Loucy (cell line): ENCODE data around the gene MAP3K21.

Source experiments
- H2AFZ ChIP-seq: fragments of 200-600 bp; sonication (generic); 2 replicates; pipeline ENCODE4 v1.6.0; 2016; ENCODE audit warnings: antibody characterized with exemption, mild to moderate bottlenecking, low read length, moderate library complexity
- H3F3A ChIP-seq: fragments of 200-600 bp; 2 replicates; pipeline ENCODE4 v1.6.0; 2016; ENCODE audit warnings: antibody characterized with exemption, low read depth, mild to moderate bottlenecking
- H3K27me3 ChIP-seq: fragments of 200-600 bp; sonication (generic); 2 replicates; pipeline ENCODE4 v1.6.1; 2014; ENCODE audit warnings: low read length, mild to moderate bottlenecking; ENCODE audit not compliant: insufficient read depth, poor library complexity, severe bottlenecking
- H3K36me3 ChIP-seq: fragments of 200-600 bp; sonication (generic); 2 replicates; pipeline ENCODE4 v1.6.1; 2016; ENCODE audit warnings: low read length; ENCODE audit not compliant: insufficient read depth
- H3K4me1 ChIP-seq: fragments of 200-600 bp; sonication (generic); 2 replicates; pipeline ENCODE4 v1.5.1; 2014; ENCODE audit warnings: low read length, mild to moderate bottlenecking; ENCODE audit not compliant: insufficient read depth, poor library complexity, severe bottlenecking
- H3K4me2 ChIP-seq: fragments of 200-600 bp; sonication (generic); 2 replicates; pipeline ENCODE4 v1.6.0; 2014; ENCODE audit warnings: antibody characterized with exemption, low read length, low read depth, mild to moderate bottlenecking; ENCODE audit not compliant: poor library complexity, severe bottlenecking
- H3K4me3 ChIP-seq: fragments of 200-600 bp; sonication (generic); 2 replicates; pipeline ENCODE4 v1.5.1; 2014; ENCODE audit warnings: low read length, mild to moderate bottlenecking, mixed read lengths; ENCODE audit not compliant: poor library complexity, severe bottlenecking
- H3K79me2 ChIP-seq: fragments of 200-600 bp; sonication (generic); 2 replicates; pipeline ENCODE4 v1.6.1; 2014; ENCODE audit warnings: low read length; ENCODE audit not compliant: insufficient read depth
- H3K9ac ChIP-seq: fragments of 200-600 bp; sonication (generic); 2 replicates; pipeline ENCODE4 v1.6.0; 2014; ENCODE audit warnings: mild to moderate bottlenecking, low read depth, low read length, moderate library complexity; ENCODE audit not compliant: poor library complexity, severe bottlenecking
- H3K9me2 ChIP-seq: fragments of 200-600 bp; sonication (generic); replicated peaks from 2 replicates; pipeline ENCODE4 v1.6.1; 2016; ENCODE audit warnings: low read depth, low read length, mixed read lengths
- H3K9me3 ChIP-seq: fragments of 200-600 bp; sonication (generic); 2 replicates; pipeline ENCODE4 v1.6.1; 2014; ENCODE audit warnings: mild to moderate bottlenecking, antibody characterized with exemption, low read length, low read depth; ENCODE audit not compliant: insufficient read depth
- H4K20me1 ChIP-seq: fragments of 200-600 bp; sonication (generic); 2 replicates; pipeline ENCODE4 v1.6.0; 2014; ENCODE audit warnings: antibody characterized with exemption, low read length, mild to moderate bottlenecking; ENCODE audit not compliant: insufficient read depth, poor library complexity, severe bottlenecking
- CTCF ChIP-seq: fragments of 200-600 bp; sonication (generic); conservative IDR thresholded peaks from 2 replicates; pipeline ENCODE4 v1.5.1; 2014; ENCODE audit warnings: mild to moderate bottlenecking, antibody characterized with exemption, low read length
- EZH2phosphoT487 ChIP-seq: fragments of 200-600 bp; IDR thresholded peaks from 2 replicates; pipeline ENCODE4 v1.6.1; 2018; ENCODE audit warnings: antibody characterized with exemption, mild to moderate bottlenecking, moderate library complexity, borderline replicate concordance

MAP3K21 gene

GRCh38 chr1:233320023-233320422 lies 7.5 kb upstream of the MAP3K21 start:
- H3K36me3 ChIP-seq, result no peaks in the 10 kb centered on the region
- H3K9ac ChIP-seq, result no peak overlapping the region
- H3K9me3 ChIP-seq, result no peaks in the 10 kb centered on the region
- H3F3A ChIP-seq, result no peaks in the 10 kb centered on the region
- H3K4me2 ChIP-seq, result no peak overlapping the region
- TF ChIP-seq CTCF (no peak), EZH2phosphoT487 (no peak)
- H3K9me2 ChIP-seq, result no peaks in the 10 kb centered on the region
- H3K27me3 ChIP-seq, result no peaks in the 10 kb centered on the region
- H4K20me1 ChIP-seq, result no peaks in the 10 kb centered on the region
- no peaks in the 10 kb centered on the region for H3K4me1 ChIP-seq
- H3K79me2 ChIP-seq, result no peaks in the 10 kb centered on the region
- no peak overlapping the region for H3K4me3 ChIP-seq
- no peak overlapping the region for H2AFZ ChIP-seq

DNA sequence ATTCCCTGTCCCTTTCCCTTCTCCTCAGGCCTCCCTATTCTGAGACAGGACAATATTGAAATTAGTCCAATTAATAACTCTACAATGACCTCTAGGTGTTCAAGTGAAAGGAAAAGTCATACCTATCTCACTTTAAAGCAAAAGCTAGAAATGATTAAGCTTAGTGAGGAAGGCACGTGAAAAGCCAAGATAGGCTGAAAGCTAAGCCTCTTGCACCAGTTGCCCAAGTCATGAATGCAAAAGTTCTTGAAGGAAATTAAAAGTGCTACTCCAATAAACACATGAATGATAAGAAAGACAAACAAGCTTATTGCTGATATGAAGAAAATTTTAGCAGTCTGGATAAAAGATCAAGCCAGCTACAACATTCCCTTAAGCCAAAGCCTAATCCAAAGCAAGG lies 3.8 kb upstream of the MAP3K21 start:
- Histone ChIP-seq H4K20me1 (peaks cover under 1% of the 10 kb centered on the region), H3F3A (peaks cover 7% of the 10 kb centered on the region; the same call in 1 of the 2 replicates), H3K9me3 (no peaks in the 10 kb centered on the region), H3K4me1 (peaks cover 2% of the 10 kb centered on the region), H3K36me3 (no peaks in the 10 kb centered on the region), H3K4me2 (no peak overlapping the region), H3K9ac (no peak overlapping the region), H3K4me3 (no peak overlapping the region), H3K9me2 (no peaks in the 10 kb centered on the region), H3K79me2 (peaks cover 4% of the 10 kb centered on the region; the same call in 1 of the 2 replicates), H3K27me3 (no peaks in the 10 kb centered on the region), H2AFZ (no peak overlapping the region)
- TF ChIP-seq CTCF (no peak), EZH2phosphoT487 (no peak)

- Histone ChIP-seq H3K9me3 (no peaks in the 10 kb centered on the region), H3K4me2 (no peak overlapping the region), H3K4me1 (peaks cover 24% of the 10 kb centered on the region), H3K27me3 (no peaks in the 10 kb centered on the region), H3K4me3 (no peak overlapping the region), H3F3A (peaks cover 7% of the 10 kb centered on the region; the same call in 1 of the 2 replicates), H2AFZ (no peak overlapping the region), H4K20me1 (peaks cover 7% of the 10 kb centered on the region), H3K79me2 (peaks cover 22% of the 10 kb centered on the region), H3K9ac (no peak overlapping the region), H3K9me2 (no peaks in the 10 kb centered on the region), H3K36me3 (no peaks in the 10 kb centered on the region)
- TF ChIP-seq EZH2phosphoT487 (no peak), CTCF (no peak)
These were observed 1.2 kb upstream of the MAP3K21 start for GRCh38 chr1:233326319-233326718.
